ENCODE data around the gene MYO1H.
A peak's percentile ranks its signal among the peaks of the same experiment; 100 is the strongest.

Gene MYO1H

DNA sequence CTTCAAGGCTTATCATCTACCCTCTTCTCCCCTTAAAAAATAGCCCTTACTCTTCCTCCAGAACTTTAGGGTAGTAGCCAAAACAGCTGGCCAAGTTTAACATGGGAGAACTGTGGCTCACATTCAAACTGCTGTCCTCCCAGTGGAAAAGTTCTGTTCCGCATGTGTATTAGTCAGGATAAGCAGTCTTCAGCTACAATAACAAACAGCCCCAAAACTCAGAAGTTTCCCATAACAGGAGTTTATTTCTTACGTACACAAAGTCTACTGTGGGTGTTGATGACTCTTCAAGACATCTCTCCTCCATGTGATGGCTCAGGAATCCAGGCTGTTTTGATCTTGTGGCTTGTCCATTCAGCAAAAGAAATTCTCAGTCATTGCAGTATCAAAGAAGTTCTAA lies 35.5 kb downstream of the MYO1H start:
- H3K4me1 ChIP-seq, result no peaks in the 10 kb centered on the region
- peaks cover 7% of the 10 kb centered on the region for H3K27me3 ChIP-seq
- TF ChIP-seq, protein P1, sequence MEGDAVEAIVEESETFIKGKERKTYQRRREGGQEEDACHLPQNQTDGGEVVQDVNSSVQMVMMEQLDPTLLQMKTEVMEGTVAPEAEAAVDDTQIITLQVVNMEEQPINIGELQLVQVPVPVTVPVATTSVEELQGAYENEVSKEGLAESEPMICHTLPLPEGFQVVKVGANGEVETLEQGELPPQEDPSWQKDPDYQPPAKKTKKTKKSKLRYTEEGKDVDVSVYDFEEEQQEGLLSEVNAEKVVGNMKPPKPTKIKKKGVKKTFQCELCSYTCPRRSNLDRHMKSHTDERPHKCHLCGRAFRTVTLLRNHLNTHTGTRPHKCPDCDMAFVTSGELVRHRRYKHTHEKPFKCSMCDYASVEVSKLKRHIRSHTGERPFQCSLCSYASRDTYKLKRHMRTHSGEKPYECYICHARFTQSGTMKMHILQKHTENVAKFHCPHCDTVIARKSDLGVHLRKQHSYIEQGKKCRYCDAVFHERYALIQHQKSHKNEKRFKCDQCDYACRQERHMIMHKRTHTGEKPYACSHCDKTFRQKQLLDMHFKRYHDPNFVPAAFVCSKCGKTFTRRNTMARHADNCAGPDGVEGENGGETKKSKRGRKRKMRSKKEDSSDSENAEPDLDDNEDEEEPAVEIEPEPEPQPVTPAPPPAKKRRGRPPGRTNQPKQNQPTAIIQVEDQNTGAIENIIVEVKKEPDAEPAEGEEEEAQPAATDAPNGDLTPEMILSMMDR (IDR thresholded peaks at IDR 0.05; ENCODE audit: low read depth, low read length), result no peak
- no peaks in the 10 kb centered on the region for H3K36me3 ChIP-seq
- no peaks in the 10 kb centered on the region for H3K9me3 ChIP-seq
- DNase-seq, result no peak
- no peak overlapping the region for H3K4me3 ChIP-seq (ENCODE audit: low read depth, low read length)

DNA sequence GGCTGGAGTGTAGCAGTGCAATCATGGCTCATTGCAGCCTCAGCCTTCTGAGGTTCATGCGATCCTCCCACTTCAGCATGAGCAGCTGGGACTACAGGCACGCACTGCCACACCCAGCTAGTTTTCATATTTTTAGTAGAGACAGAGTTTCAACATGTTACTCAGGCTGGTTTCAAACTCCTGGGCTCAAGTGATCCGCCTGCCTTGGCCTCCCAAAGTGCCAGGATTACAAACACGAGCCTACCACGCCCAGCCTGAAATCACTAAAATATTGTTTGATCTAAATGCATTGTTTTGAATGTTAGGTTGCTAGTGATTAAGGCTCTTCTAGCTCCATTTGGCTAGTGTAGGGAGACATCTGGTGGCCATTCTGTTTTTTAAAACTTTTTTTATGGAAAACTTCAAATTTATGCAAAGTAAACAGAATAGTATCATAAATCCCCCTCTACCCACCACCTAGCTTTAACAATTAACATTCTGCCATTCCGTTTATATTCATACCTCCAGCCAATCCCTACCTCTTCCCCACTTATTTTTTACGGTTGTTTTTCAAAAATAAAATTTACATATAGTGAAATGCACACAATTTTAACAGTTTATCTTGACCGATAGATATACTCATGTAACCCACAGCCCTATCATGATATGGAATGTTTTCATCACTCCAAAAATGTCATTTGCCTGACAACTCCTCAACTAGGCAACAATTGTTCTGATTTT lies 37.8 kb downstream of the MYO1H start:
- H3K4me1 ChIP-seq, result no peaks in the 10 kb centered on the region
- H3K9me3 ChIP-seq, result no peaks in the 10 kb centered on the region
- H3K36me3 ChIP-seq, result no peaks in the 10 kb centered on the region
- no peak for DNase-seq
- H3K27me3 ChIP-seq, result peaks cover 3% of the 10 kb centered on the region
- no peak overlapping the region for H3K4me3 ChIP-seq (ENCODE audit: low read depth, low read length)
- TF ChIP-seq, protein P1 (IDR thresholded peaks at IDR 0.05; ENCODE audit: low read depth, low read length), result peak; percentile 63

DNA sequence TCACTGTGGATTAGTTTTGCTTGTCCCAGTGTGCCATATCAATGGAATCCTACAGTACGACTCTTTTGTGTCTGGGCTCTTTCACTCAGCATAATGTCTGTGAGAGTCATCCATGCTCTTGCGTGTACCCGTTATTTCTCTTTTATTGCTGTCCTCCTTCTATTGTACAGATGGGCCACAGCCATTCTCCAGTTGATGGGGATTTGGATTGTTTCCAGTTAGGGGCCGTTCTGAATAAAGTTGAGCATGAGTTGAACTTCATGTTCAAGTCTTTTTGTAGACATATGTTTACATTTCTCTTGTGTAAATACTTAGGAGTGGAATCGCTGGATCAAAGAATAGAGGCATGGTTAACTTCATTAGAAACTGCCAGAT lies 38.3 kb downstream of the MYO1H start:
- DNase-seq, result no peak
- Histone ChIP-seq H3K27me3 (peaks cover 3% of the 10 kb centered on the region), H3K4me3 (ENCODE audit: low read depth, low read length) (no peak overlapping the region), H3K36me3 (no peaks in the 10 kb centered on the region), H3K9me3 (no peaks in the 10 kb centered on the region; the same call in 1 of the 2 replicates), H3K4me1 (no peaks in the 10 kb centered on the region)
- TF ChIP-seq, protein P1 (IDR thresholded peaks at IDR 0.05; ENCODE audit: low read depth, low read length), result no peak

DNA sequence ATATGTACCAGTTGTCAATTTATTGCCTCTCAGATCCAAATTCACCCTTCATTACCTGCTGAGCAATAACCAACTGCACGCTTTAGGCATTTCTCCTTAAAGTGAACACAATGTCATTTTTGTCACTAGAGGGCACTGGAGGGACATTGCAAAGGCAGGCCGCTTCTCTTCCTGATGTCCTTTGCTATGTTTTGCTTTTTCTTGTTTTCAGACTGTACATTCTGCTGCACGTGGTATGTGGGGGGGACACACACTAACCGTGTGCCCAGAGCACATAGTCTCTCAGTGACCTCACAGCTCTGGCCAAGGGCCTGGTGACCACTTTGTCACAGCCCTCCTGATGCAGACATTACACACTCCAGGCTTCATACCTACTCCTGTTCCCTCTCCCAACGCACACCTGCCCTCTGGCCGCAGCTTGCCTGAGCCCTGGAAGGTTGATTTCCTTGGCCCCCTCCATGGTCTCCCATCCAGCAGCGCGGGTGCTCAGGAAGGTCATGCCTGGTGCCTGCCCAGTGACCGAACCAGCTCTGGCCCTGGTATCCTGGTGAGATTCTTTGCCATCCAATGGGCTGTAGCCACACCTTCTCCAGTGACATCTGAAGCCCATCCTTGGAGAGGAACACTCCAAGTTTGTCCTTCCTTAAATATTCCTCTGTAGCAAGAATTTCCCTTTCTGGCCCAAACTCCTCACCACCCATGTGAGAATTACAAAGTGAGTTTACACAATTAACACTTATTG lies 39.9 kb downstream of the MYO1H start:
- H3K4me1 ChIP-seq, result no peaks in the 10 kb centered on the region
- H3K9me3 ChIP-seq, result no peaks in the 10 kb centered on the region; the same call in 1 of the 2 replicates
- no peak overlapping the region for H3K4me3 ChIP-seq (ENCODE audit: low read depth, low read length)
- TF ChIP-seq, protein P1 (IDR thresholded peaks at IDR 0.05; ENCODE audit: low read depth, low read length), result peak; percentile 92
- peak; percentile 46 for DNase-seq
- peaks cover 3% of the 10 kb centered on the region for H3K27me3 ChIP-seq
- H3K36me3 ChIP-seq, result no peaks in the 10 kb centered on the region

DNA sequence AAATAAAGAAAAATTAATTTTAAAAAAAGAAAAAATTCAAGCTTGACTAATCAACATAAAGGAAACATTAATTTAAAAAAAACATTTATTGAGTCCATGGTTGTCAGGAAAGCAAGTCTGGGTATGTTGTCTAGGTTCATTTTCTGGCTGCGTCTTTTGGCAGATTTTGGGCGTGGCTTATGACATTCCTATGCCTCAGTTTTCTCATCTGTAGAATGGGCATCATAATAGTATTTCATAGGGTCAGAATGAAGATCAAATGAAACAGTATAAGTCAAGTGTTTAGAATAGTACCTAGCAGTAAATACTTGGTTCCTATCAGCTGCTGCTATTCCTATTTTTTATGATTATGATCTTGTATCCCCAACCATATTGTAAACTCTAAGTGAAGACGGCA lies 40.5 kb downstream of the MYO1H start:
- H3K36me3 ChIP-seq, result no peaks in the 10 kb centered on the region
- H3K4me1 ChIP-seq, result no peaks in the 10 kb centered on the region
- no peak overlapping the region for H3K4me3 ChIP-seq (ENCODE audit: low read depth, low read length)
- H3K9me3 ChIP-seq, result no peaks in the 10 kb centered on the region; the same call in 1 of the 2 replicates
- TF ChIP-seq, protein P1 (IDR thresholded peaks at IDR 0.05; ENCODE audit: low read depth, low read length), result no peak
- DNase-seq, result no peak
- H3K27me3 ChIP-seq, result peaks cover under 1% of the 10 kb centered on the region

DNA sequence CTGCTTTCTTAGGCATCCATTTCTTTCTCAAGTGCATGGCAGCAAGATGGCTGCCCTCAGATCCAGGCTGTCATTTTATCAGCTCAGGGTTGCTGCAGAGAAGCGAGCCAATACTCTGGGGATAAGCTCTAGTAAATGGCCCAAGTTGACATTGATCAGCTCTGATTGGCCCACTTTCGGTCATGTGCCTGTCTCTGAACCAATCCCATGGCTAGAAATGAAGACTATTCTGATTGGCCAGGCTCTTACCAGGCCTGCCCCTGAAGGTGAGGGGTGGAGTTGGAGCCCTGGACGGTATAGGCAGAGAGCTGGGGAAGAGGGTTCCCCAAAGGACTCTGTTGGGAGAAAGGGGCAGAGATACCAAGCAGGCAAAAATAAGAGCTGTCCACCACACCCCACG lies 41.4 kb downstream of the MYO1H start:
- peak; percentile 71 for DNase-seq
- no peaks in the 10 kb centered on the region for H3K27me3 ChIP-seq
- H3K9me3 ChIP-seq, result no peaks in the 10 kb centered on the region; the same call in 1 of the 2 replicates
- TF ChIP-seq, protein P1 (IDR thresholded peaks at IDR 0.05; ENCODE audit: low read depth, low read length), result no peak
- H3K4me1 ChIP-seq, result no peaks in the 10 kb centered on the region
- no peak overlapping the region for H3K4me3 ChIP-seq (ENCODE audit: low read depth, low read length)
- H3K36me3 ChIP-seq, result no peaks in the 10 kb centered on the region

All from BE2C (cell line).